Erythroblast (primary cell): Measurements from ENCODE around the gene KLHL21.
A peak's percentile ranks its signal among the peaks of the same experiment; 100 is the strongest.

Experiments
- DNase-seq, 2 experiments: peaks; one replicate each; lab custom pipeline; 2025; lab: John Stamatoyannopoulos, UW
- GATA1 ChIP-seq: IDR thresholded peaks from 2 replicates; pipeline ENCODE4 v1.6.1; 2011; ENCODE audit warnings: low read depth, mild to moderate bottlenecking, control low read depth, low read length, moderate library complexity
- POLR2A ChIP-seq: IDR thresholded peaks from 2 replicates; pipeline ENCODE4 v1.6.1; 2011; ENCODE audit warnings: mild to moderate bottlenecking, low read length

KLHL21 gene

GRCh38 chr1:6621429-6622391, 19.0 kb upstream of the KLHL21 start:
- no peak for TF ChIP-seq GATA1
- no peak for TF ChIP-seq POLR2A
- DNase-seq: no peak

- DNase-seq: no peak
- TF ChIP-seq GATA1: no peak
- TF ChIP-seq POLR2A: no peak
Measured at GRCh38 chr1:6619045-6619444, 16.4 kb upstream of the KLHL21 start.

GRCh38 chr1:6614929-6615785, 12.5 kb upstream of the KLHL21 start:
- DNase-seq: no peak
- TF ChIP-seq GATA1: no peak
- TF ChIP-seq POLR2A: no peak

GRCh38 chr1:6614019-6614928, 11.6 kb upstream of the KLHL21 start:
- TF ChIP-seq GATA1: no peak
- no peak for TF ChIP-seq POLR2A
- DNase-seq: peak; percentile 72 to 78

- TF ChIP-seq GATA1 (no peak), POLR2A (no peak)
- DNase-seq: peak; percentile 99 to 100
Measured at GRCh38 chr1:6613361-6614018, 10.8 kb upstream of the KLHL21 start, which contains the start of gene PHF13. TSS of gene PHF13 (plus strand) at chr1:6613731. CDS start at chr1:6614067, 336 bp downstream.

GRCh38 chr1:6612641-6613360, 10.1 kb upstream of the KLHL21 start:
- peak in 1 of 2 experiments; percentile 67 for DNase-seq
- TF ChIP-seq POLR2A (peak; percentile 57), GATA1 (no peak)

GRCh38 chr1:6603915-6604558, 1.4 kb upstream of the KLHL21 start:
- DNase-seq: no peak
- TF ChIP-seq POLR2A (no peak), GATA1 (no peak)

GRCh38 chr1:6603238-6603914, 707 bp upstream of the KLHL21 start:
- peak; percentile 65 for TF ChIP-seq POLR2A
- TF ChIP-seq GATA1: no peak

GRCh38 chr1:6601923-6602668, 573 bp downstream of the KLHL21 start:
- TF ChIP-seq GATA1: no peak
- DNase-seq: peak; percentile 82 to 87

More at GRCh38 chr1:6603238-6603914, 707 bp upstream of the KLHL21 start:
- DNase-seq: peak; percentile 87 to 89
